K562 (cell line): ENCODE measurements around the gene MECP2. TPM values are rescaled to one million over a fixed set of nuclear protein-coding genes. Genes with fewer than 3 reads are reported as not detected.
A peak's percentile ranks its signal among the peaks of the same experiment; 100 is the strongest.

Experiments used
- ATAC-seq: fragments of 200-7000 bp; cut with Tn5 transposase; 3 replicates; pipeline ENCODE4 v1.9.1; 2020; ENCODE audit warnings: moderate library complexity
- BruUV-seq: library from RNA; stranded (reverse); fragments of 400-500 nt; replicated peaks from 2 replicates; lab custom pipeline; 2021; lab: Mats Ljungman, UMichigan
- CTCF ChIA-PET: fragments of 300-600 bp; formaldehyde crosslinking; extraction: SDS; loops from one replicate; lab custom pipeline; 2021; ENCODE audit warnings: low intra/inter-chr PET ratio; lab: Yijun Ruan, JAX
- POLR2A ChIA-PET: fragments of 300-600, 350-650 bp; sonication (Branson Sonifier 250); formaldehyde crosslinking; extraction: SDS; loops from one replicate; lab custom pipeline; 2021; ENCODE audit warnings: antibody characterized with exemption, inconsistent platforms; lab: Yijun Ruan, JAX
- DNase-seq, 4 experiments: peaks; one replicate each; pipeline versions ENCODE4 v3.0.0 to v3.0.0-alpha.2; 2011 to 2018; ENCODE audit warnings: low spot score in 3 of 4, mixed read lengths in 3 of 4; ENCODE audit errors: extremely low read depth in 1 of 4
- FAIRE-seq: peaks from 2 replicates; lab custom pipeline; 2011; peaks lifted over from hg19 to GRCh38; lab: Jason Lieb, UNC
- H2AFZ ChIP-seq: 2 replicates; pipeline ENCODE4 v1.6.0; 2011; ENCODE audit warnings: low read depth, low read length, control low read depth, inconsistent platforms
- H3K27ac ChIP-seq: fragments of 200-600 bp; 3 replicates; pipeline ENCODE4 v1.8.0; 2011; ENCODE audit warnings: low read depth, mild to moderate bottlenecking, control low read depth, inconsistent platforms, low read length, moderate library complexity, mixed read lengths; ENCODE audit errors: extremely low read depth
- H3K27me3 ChIP-seq, 2 experiments: fragments of 300-600 bp in 1 of 2; 2 replicates in 1 of 2; 3 replicates in 1 of 2; pipeline versions ENCODE4 v1.6.0 to v1.8.0; 2011; ENCODE audit warnings: inconsistent platforms in 2 of 2, low read length in 2 of 2, mild to moderate bottlenecking in 1 of 2, mixed read lengths in 1 of 2, moderate library complexity in 1 of 2; ENCODE audit not compliant: control insufficient read depth in 2 of 2, insufficient read depth in 2 of 2
- H3K36me3 ChIP-seq: fragments of 300-600 bp; 3 replicates; pipeline ENCODE4 v1.8.0; 2011; ENCODE audit warnings: mild to moderate bottlenecking, low read length, inconsistent platforms; ENCODE audit not compliant: control insufficient read depth, insufficient read depth
- H3K4me1 ChIP-seq, 2 experiments: fragments of 200-600 bp in 1 of 2; replicated peaks in 1 of 2; 2 replicates in 1 of 2; 3 replicates in 1 of 2; pipeline versions ENCODE4 v1.5.1 to v1.8.0; 2011; ENCODE audit warnings: inconsistent platforms in 2 of 2, low read length in 2 of 2, mild to moderate bottlenecking in 1 of 2, mixed read lengths in 1 of 2, moderate library complexity in 1 of 2; ENCODE audit not compliant: control insufficient read depth in 2 of 2, insufficient read depth in 2 of 2
- H3K4me2 ChIP-seq: 2 replicates; pipeline ENCODE4 v1.6.1; 2011; ENCODE audit warnings: low read length, control low read depth, inconsistent platforms, mixed read lengths; ENCODE audit not compliant: insufficient read depth
- H3K4me3 ChIP-seq: fragments of 200-600 bp; sonication (generic), shearing (Covaris generic); 2 replicates; pipeline ENCODE4 v1.5.1; 2016; ENCODE audit warnings: control low read depth, inconsistent platforms
- H3K79me2 ChIP-seq: fragments of 200-600 bp; 3 replicates; pipeline ENCODE4 v1.8.0; 2011; ENCODE audit warnings: low read length, inconsistent platforms; ENCODE audit not compliant: control insufficient read depth, insufficient read depth
- H3K9ac ChIP-seq, 2 experiments: 2 replicates each; pipeline versions ENCODE4 v1.6.0 to v1.6.1; 2011; ENCODE audit warnings: low read depth in 2 of 2, low read length in 2 of 2, control low read depth in 1 of 2, inconsistent platforms in 1 of 2, mild to moderate bottlenecking in 1 of 2, mixed read lengths in 1 of 2; ENCODE audit not compliant: insufficient read depth in 1 of 2
- H3K9me1 ChIP-seq: one replicate; pipeline ENCODE4 v1.6.0; 2011; ENCODE audit warnings: inconsistent platforms, mild to moderate bottlenecking, low read length, moderate library complexity; ENCODE audit not compliant: control insufficient read depth, insufficient read depth
- H3K9me3 ChIP-seq: replicated peaks from 2 replicates; pipeline ENCODE4 v1.5.1; 2011; ENCODE audit warnings: low read depth, low read length, inconsistent platforms; ENCODE audit not compliant: control insufficient read depth, insufficient read depth
- H4K20me1 ChIP-seq: replicated peaks from 2 replicates; pipeline ENCODE4 v1.6.1; 2011; ENCODE audit warnings: low read length, inconsistent platforms, mixed read lengths; ENCODE audit not compliant: control insufficient read depth, insufficient read depth
- ATF7 ChIP-seq: fragments of 450-650 bp; IDR thresholded peaks from 2 replicates; pipeline ENCODE4 v1.7.1; 2014; ENCODE audit warnings: mild to moderate bottlenecking, moderate library complexity
- CEBPG ChIP-seq, 3 experiments: fragments of 200-800 bp in 1 of 3; sonication (Bioruptor generic) in 1 of 3; sonication (generic) in 1 of 3; formaldehyde crosslinking in 1 of 3; IDR thresholded peaks in 2 of 3; conservative IDR thresholded peaks in 1 of 3; 2 replicates each; pipeline versions ENCODE4 v1.6.1 to v1.8.0; 2016 to 2022; ENCODE audit warnings: missing compliant biosample characterization in 2 of 3, missing genetic modification characterization in 2 of 3, mild to moderate bottlenecking in 1 of 3, missing genetic modification reagents in 1 of 3
- ELF1 ChIP-seq: fragments of 200-800 bp; sonication (Bioruptor generic); IDR thresholded peaks from 2 replicates; pipeline ENCODE4 v1.6.1; 2016; ENCODE audit warnings: missing genetic modification characterization, missing compliant biosample characterization
- L3MBTL2 ChIP-seq: fragments of 450-650 bp; IDR thresholded peaks from 2 replicates; pipeline ENCODE4 v1.6.1; 2016; ENCODE audit warnings: mild to moderate bottlenecking, moderate library complexity
- PHF20 ChIP-seq: fragments of 450-650 bp; IDR thresholded peaks from 2 replicates; pipeline ENCODE4 v1.6.1; 2018; ENCODE audit not compliant: partially characterized antibody
- RB1 ChIP-seq: fragments of 450-650 bp; IDR thresholded peaks from 2 replicates; pipeline ENCODE4 v1.6.1; 2017; ENCODE audit warnings: low read depth, mild to moderate bottlenecking
- RBFOX2 ChIP-seq: fragments of 200-400 bp; formaldehyde crosslinking; IDR thresholded peaks from 2 replicates; pipeline ENCODE4 v1.6.1; 2017; ENCODE audit warnings: low read depth, mild to moderate bottlenecking, low read length, moderate library complexity
- ZNF79 ChIP-seq: fragments of 250-450 bp; sonication (Bioruptor Pico); IDR thresholded peaks from 2 replicates; pipeline ENCODE4 v1.4.0; 2020; ENCODE audit warnings: low read depth, mild to moderate bottlenecking, moderate library complexity
- WGBS: fragments of 100-300 bp; shearing (Covaris generic); methylation state at CpG from one replicate; pipeline ENCODE4 v1.1.6; 2016; ENCODE audit warnings: low coverage, mixed read lengths; ENCODE audit not compliant: insufficient coverage; ENCODE audit errors: missing lambda C conversion rate; 5-methylcytosine and 5-hydroxymethylcytosine counted together
- in situ Hi-C: fragments of 300-500 bp; cut with MboI; formaldehyde crosslinking; loops from 4 replicates; pipeline ENCODE4 v1.15.0; 2018; ENCODE audit warnings: inconsistent platforms, mixed read lengths
- intact Hi-C: fragments of 100-400 bp; cut with micrococcal nuclease; formaldehyde crosslinking; loops from 2 replicates; pipeline ENCODE4 v1.14.2; 2022
- polyA plus RNA-seq, 8 experiments: library from polyadenylated mRNA; depleted of rRNA in 4 of 8; stranded (reverse) in 5 of 8; unstranded in 3 of 8; fragments of >200 nt; fragmentation: Nextera tagmentation in 2 of 8; fragmentation: Illumina TruSeq in 1 of 8; extraction: Ambion mirVana in 2 of 8; extraction: Trizol in 1 of 8; gene quantifications; 2 replicates each; pipeline versions ENCODE4 v1.2.1 to v1.2.3, GENCODE V29; 2011 to 2014; ENCODE audit warnings: inconsistent platforms in 1 of 8, missing spikeins in 1 of 8
- total RNA-seq, 7 experiments: library from RNA; depleted of rRNA in 6 of 7; stranded (reverse); fragments of >200 nt in 6 of 7; fragmentation: Illumina TruSeq in 2 of 7; extraction: Trizol in 2 of 7; gene quantifications; 2 replicates each; pipeline versions ENCODE4 v1.2.1 to v1.2.3, GENCODE V29; 2011 to 2021; ENCODE audit warnings: low replicate concordance in 1 of 7
- TF ChIP-seq, protein P1 (sequence below): fragments of 450-650 bp; formaldehyde crosslinking; IDR thresholded peaks from 2 replicates; pipeline ENCODE4 v1.4.0; 2020; ENCODE audit warnings: mild to moderate bottlenecking, moderate library complexity

Gene MECP2
- total and polyA plus RNA-seq, 9 of the 15 experiments (the other 6 are each of a cell fraction or from before 2014, with no cell fraction given): 2.1 to 50.9 (median 30.5) TPM

- Histone ChIP-seq H3K4me3 (no peak overlapping the region), H3K79me2 (no peaks in the 10 kb centered on the region), H4K20me1 (no peaks in the 10 kb centered on the region), H3K4me1 (peaks cover 0 to 12% of the 10 kb centered on the region in 2 experiments; a peak in 3 of 5 replicates)
- POLR2A ChIA-PET: no interaction called here
- BruUV-seq: no TSS peak
- intact Hi-C loops: no loop called here
- WGBS: 59% methylated on average over 3 of the region's 10 CpGs
- in situ Hi-C loops: no loop called here
- peak; percentile 23; the same call in 1 of the 2 replicates for TF ChIP-seq CEBPG (CRISPR knock-in tag; IDR thresholded peaks at IDR 0.05)
- TF ChIP-seq CEBPG (tag; conservative IDR thresholded peaks at IDR 0.05 in 1 of 2, IDR thresholded peaks at IDR 0.05 in 1 of 2): no peak
- TF ChIP-seq RB1: no peak
- TF ChIP-seq, all 486 proteins: peak for 1
- Histone ChIP-seq H2AFZ (no peak overlapping the region), H3K9ac (no peak overlapping the region), H3K27ac (no peak overlapping the region), H3K36me3 (no peaks in the 10 kb centered on the region), H3K4me2 (no peak overlapping the region), H3K9me3 (no peaks in the 10 kb centered on the region), H3K9me1 (no peaks in the 10 kb centered on the region), H3K27me3 (no peaks in the 10 kb centered on the region)
- ATAC-seq (no peak), DNase-seq (no peak), FAIRE-seq (no peak)
- CTCF ChIA-PET: no interaction called here
Measured at GRCh38 chrX:154138857-154139256, 41.3 kb upstream of the MECP2 start.

GRCh38 chrX:154136627-154137161 is 39.2 kb upstream of the MECP2 start:
- 29% methylated on average over 10 of the region's 44 CpGs for WGBS
- CTCF ChIA-PET: no interaction called here
- TF ChIP-seq, protein P1, sequence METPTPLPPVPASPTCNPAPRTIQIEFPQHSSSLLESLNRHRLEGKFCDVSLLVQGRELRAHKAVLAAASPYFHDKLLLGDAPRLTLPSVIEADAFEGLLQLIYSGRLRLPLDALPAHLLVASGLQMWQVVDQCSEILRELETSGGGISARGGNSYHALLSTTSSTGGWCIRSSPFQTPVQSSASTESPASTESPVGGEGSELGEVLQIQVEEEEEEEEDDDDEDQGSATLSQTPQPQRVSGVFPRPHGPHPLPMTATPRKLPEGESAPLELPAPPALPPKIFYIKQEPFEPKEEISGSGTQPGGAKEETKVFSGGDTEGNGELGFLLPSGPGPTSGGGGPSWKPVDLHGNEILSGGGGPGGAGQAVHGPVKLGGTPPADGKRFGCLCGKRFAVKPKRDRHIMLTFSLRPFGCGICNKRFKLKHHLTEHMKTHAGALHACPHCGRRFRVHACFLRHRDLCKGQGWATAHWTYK (CRISPR knock-in tag): 0 out of 2 replicates have a peak, but pooled peaks have one; percentile 51
- TF ChIP-seq ZNF79: no peak
- TF ChIP-seq ATF7: peak; percentile 35; the same call in 1 of the 2 replicates
- no peak for TF ChIP-seq ELF1
- peak; percentile 58 for TF ChIP-seq PHF20
- peak; percentile 76 for TF ChIP-seq L3MBTL2
- TF ChIP-seq RBFOX2: peak; percentile 62

More at GRCh38 chrX:154136627-154137161, 39.2 kb upstream of the MECP2 start:
- POLR2A ChIA-PET: no interaction called here
- Histone ChIP-seq H3K9ac (peak overlapping the region; percentile 38 to 77; a peak in 3 of 4 replicates), H3K4me3 (no peak overlapping the region), H3K27ac (no peak overlapping the region), H2AFZ (peak overlapping the region; percentile 88), H3K36me3 (no peaks in the 10 kb centered on the region), H3K79me2 (no peaks in the 10 kb centered on the region), H3K4me1 (peaks cover 0 to 12% of the 10 kb centered on the region in 2 experiments; a peak in 3 of 5 replicates), H3K9me3 (no peaks in the 10 kb centered on the region), H4K20me1 (no peaks in the 10 kb centered on the region), H3K9me1 (no peaks in the 10 kb centered on the region), H3K27me3 (no peaks in the 10 kb centered on the region), H3K4me2 (peak overlapping the region; percentile 43)
- FAIRE-seq (no peak), DNase-seq (peak; percentile 81 to 84 (median 82)), ATAC-seq (peak; percentile 97)
- in situ Hi-C loops: no loop called here
- no TSS peak for BruUV-seq
- intact Hi-C loops: loop anchor here (2.0 kb wide), 1 partner anchor 44 kb away; no protein-coding TSS in a partner anchor
